HCT116 (cell line): Measurements from ENCODE around the gene TXN. TPM values are rescaled to one million over a fixed set of nuclear protein-coding genes. Genes with fewer than 3 reads are reported as not detected.

Experiments
- ATAC-seq: fragments of 200-7000 bp; cut with Tn5 transposase; 2 replicates; pipeline ENCODE4 v1.9.1; 2020; ENCODE audit warnings: mild to moderate bottlenecking, moderate library complexity
- BruUV-seq: library from RNA; stranded (reverse); fragments of 400-500 nt; replicated peaks from 2 replicates; lab custom pipeline; 2021; lab: Mats Ljungman, UMichigan
- CTCF ChIA-PET: fragments of 300-600 bp; sonication (Branson Sonifier 250); formaldehyde crosslinking; loops from one replicate; lab custom pipeline; 2021; ENCODE audit warnings: antibody characterized with exemption; lab: Charles Lee
- POLR2A ChIA-PET: fragments of 300-600, 350-600 bp; sonication (Branson Sonifier 250); formaldehyde crosslinking; loops from one replicate; lab custom pipeline; 2021; ENCODE audit warnings: antibody characterized with exemption; lab: Charles Lee
- RAD21 ChIA-PET, 2 experiments: fragments of 300-600 bp; sonication (Branson Sonifier 250); formaldehyde crosslinking; loops; one replicate each; lab custom pipeline; 2023; ENCODE audit warnings: low total read pairs in 2 of 2; ENCODE audit not compliant: uncharacterized antibody in 2 of 2, unreplicated experiment in 2 of 2, low non-redundant PET in 1 of 2; lab: Charles Lee
- DNase-seq: peaks from one replicate; pipeline ENCODE4 v3.0.0-alpha.2; 2010; ENCODE audit warnings: low read depth, low spot score
- H2AFZ ChIP-seq: fragments of 200-600 bp; shearing (Covaris generic), sonication (generic); 2 replicates; pipeline ENCODE4 v1.6.1; 2017; ENCODE audit warnings: low read depth, mixed run types, mixed read lengths, antibody characterized with exemption, low read length; ENCODE audit not compliant: poor library complexity, severe bottlenecking
- H3K27ac ChIP-seq: 2 replicates; pipeline ENCODE4 v1.5.1; 2012; ENCODE audit warnings: low read depth, low read length
- H3K27me3 ChIP-seq: fragments of 200-600 bp; sonication (generic); 2 replicates; pipeline ENCODE4 v1.6.1; 2016; ENCODE audit warnings: mixed run types, low read length, mixed read lengths; ENCODE audit not compliant: insufficient read depth
- H3K36me3 ChIP-seq, 2 experiments: fragments of 200-500 bp in 1 of 2; fragments of 200-600 bp in 1 of 2; sonication (Bioruptor generic) in 1 of 2; sonication (generic) in 1 of 2; 2 replicates each; pipeline versions ENCODE4 v1.5.1 to v1.6.1; 2014 to 2016; ENCODE audit warnings: low read length in 2 of 2, inconsistent platforms in 1 of 2, mixed read lengths in 1 of 2, mixed run types in 1 of 2; ENCODE audit not compliant: insufficient read depth in 2 of 2, control insufficient read depth in 1 of 2
- H3K4me1 ChIP-seq, 2 experiments: fragments of 200-600 bp in 1 of 2; sonication (generic) in 1 of 2; 2 replicates each; pipeline versions ENCODE4 v1.5.1 to v1.6.1; 2012 to 2017; ENCODE audit warnings: low read length in 2 of 2, inconsistent platforms in 1 of 2, mild to moderate bottlenecking in 1 of 2, mixed read lengths in 1 of 2, mixed run types in 1 of 2, moderate library complexity in 1 of 2; ENCODE audit not compliant: insufficient read depth in 2 of 2, control insufficient read depth in 1 of 2
- H3K4me2 ChIP-seq: fragments of 200-600 bp; sonication (generic); 2 replicates; pipeline ENCODE4 v1.6.1; 2017; ENCODE audit warnings: mixed run types, low read length, mixed read lengths
- H3K4me3 ChIP-seq, 2 experiments: fragments of 200-600 bp in 1 of 2; sonication (generic) in 1 of 2; replicated peaks in 1 of 2; 2 replicates each; pipeline ENCODE4 v1.5.1; 2011 to 2016; ENCODE audit warnings: low read length in 2 of 2, control low read depth in 1 of 2, low read depth in 1 of 2, mild to moderate bottlenecking in 1 of 2, mixed read lengths in 1 of 2, mixed run types in 1 of 2
- H3K79me2 ChIP-seq: fragments of 200-600 bp; sonication (generic); 2 replicates; pipeline ENCODE4 v1.6.1; 2017; ENCODE audit warnings: mild to moderate bottlenecking, mixed run types, low read length, moderate library complexity, mixed read lengths; ENCODE audit not compliant: insufficient read depth
- H3K9ac ChIP-seq: fragments of 200-600 bp; sonication (generic); 2 replicates; pipeline ENCODE4 v1.6.1; 2016; ENCODE audit warnings: low read length, mixed read lengths
- H3K9me2 ChIP-seq: fragments of 200-600 bp; sonication (generic), shearing (Covaris generic); 2 replicates; pipeline ENCODE4 v1.6.1; 2017; ENCODE audit warnings: mixed run types, mild to moderate bottlenecking, moderate library complexity; ENCODE audit not compliant: insufficient read depth
- H3K9me3 ChIP-seq, 2 experiments: fragments of 200-500 bp in 1 of 2; fragments of 200-600 bp in 1 of 2; sonication (Bioruptor generic) in 1 of 2; sonication (generic) in 1 of 2; 2 replicates each; pipeline ENCODE4 v1.6.1; 2014 to 2017; ENCODE audit warnings: low read length in 2 of 2, mixed read lengths in 2 of 2, inconsistent platforms in 1 of 2, low read depth in 1 of 2, mild to moderate bottlenecking in 1 of 2, mixed run types in 1 of 2, moderate library complexity in 1 of 2; ENCODE audit not compliant: control insufficient read depth in 1 of 2, insufficient read depth in 1 of 2
- H4K20me1 ChIP-seq: fragments of 200-600 bp; sonication (generic), shearing (Covaris generic); 2 replicates; pipeline ENCODE4 v1.6.1; 2017; ENCODE audit warnings: mixed run types, mild to moderate bottlenecking, moderate library complexity; ENCODE audit not compliant: insufficient read depth
- ATF3 ChIP-seq: IDR thresholded peaks from 2 replicates; pipeline ENCODE4 v1.6.1; 2012
- CBX3 ChIP-seq: IDR thresholded peaks from 2 replicates; pipeline ENCODE4 v1.6.1; 2012; ENCODE audit warnings: low read depth
- CEBPB ChIP-seq: IDR thresholded peaks from 2 replicates; pipeline ENCODE4 v1.6.1; 2012; ENCODE audit warnings: low read depth
- ELF1 ChIP-seq: IDR thresholded peaks from 2 replicates; pipeline ENCODE4 v1.6.1; 2012; ENCODE audit warnings: low read depth, borderline replicate concordance
- EZH2 ChIP-seq: fragments of 200-600 bp; sonication (generic); IDR thresholded peaks from 2 replicates; pipeline ENCODE4 v1.6.1; 2017; ENCODE audit warnings: antibody characterized with exemption, mixed run types
- FOSL1 ChIP-seq: IDR thresholded peaks from 2 replicates; pipeline ENCODE4 v1.6.1; 2012; ENCODE audit warnings: low read depth
- JUND ChIP-seq: IDR thresholded peaks from 2 replicates; pipeline ENCODE4 v1.6.1; 2012
- MAX ChIP-seq: IDR thresholded peaks from 2 replicates; pipeline ENCODE4 v1.6.1; 2012
- POLR2A ChIP-seq: IDR thresholded peaks from 2 replicates; pipeline ENCODE4 v1.7.0; 2011; ENCODE audit warnings: borderline replicate concordance; ENCODE audit not compliant: insufficient read depth, insufficient read length; ENCODE audit errors: extremely low read depth
- POLR2AphosphoS5 ChIP-seq: IDR thresholded peaks from 2 replicates; pipeline ENCODE4 v1.6.1; 2011; ENCODE audit warnings: mild to moderate bottlenecking, low read depth, low read length, moderate library complexity
- RAD21 ChIP-seq: IDR thresholded peaks from 2 replicates; pipeline ENCODE4 v1.6.1; 2012; ENCODE audit warnings: low read depth, mild to moderate bottlenecking
- SIN3A ChIP-seq: IDR thresholded peaks from 2 replicates; pipeline ENCODE4 v1.6.1; 2012; ENCODE audit warnings: low read depth
- SRF ChIP-seq: IDR thresholded peaks from 2 replicates; pipeline ENCODE4 v1.6.1; 2012; ENCODE audit warnings: low read depth
- TCF7L2 ChIP-seq: IDR thresholded peaks from 2 replicates; pipeline ENCODE4 v1.7.0; 2011; ENCODE audit warnings: borderline replicate concordance, inconsistent platforms; ENCODE audit not compliant: insufficient read depth, insufficient read length; ENCODE audit errors: extremely low read depth
- YY1 ChIP-seq: IDR thresholded peaks from 2 replicates; pipeline ENCODE4 v1.6.1; 2011; ENCODE audit warnings: low read length, low read depth, moderate library complexity, mild to moderate bottlenecking; ENCODE audit not compliant: insufficient replicate concordance; ENCODE audit errors: extremely low read depth
- ZNF274 ChIP-seq: fragments of 200-500 bp; sonication (Bioruptor generic); IDR thresholded peaks from 2 replicates; pipeline ENCODE4 v1.6.1; 2014; ENCODE audit warnings: mild to moderate bottlenecking, low read depth, low read length, inconsistent platforms
- intact Hi-C: fragments of 100-400 bp; cut with micrococcal nuclease; formaldehyde crosslinking; loops from 2 replicates; pipeline ENCODE4 v1.10.0; 2022
- total RNA-seq: library from RNA; stranded (reverse); gene quantifications from one replicate; pipeline ENCODE4 v1.2.1, GENCODE V29; 2021; ENCODE audit not compliant: unreplicated experiment
- TF ChIP-seq, protein P1 (sequence below), 3 experiments: fragments of 200-600 bp in 1 of 3; sonication (generic) in 1 of 3; IDR thresholded peaks in 2 of 3; conservative IDR thresholded peaks in 1 of 3; 2 replicates each; pipeline ENCODE4 v1.5.1; 2012 to 2017; ENCODE audit warnings: low read depth in 2 of 3, low read length in 2 of 3, antibody characterized with exemption in 1 of 3, borderline replicate concordance in 1 of 3, control low read depth in 1 of 3, mild to moderate bottlenecking in 1 of 3, mixed read lengths in 1 of 3, mixed run types in 1 of 3, moderate library complexity in 1 of 3; ENCODE audit not compliant: insufficient read depth in 1 of 3
- TF ChIP-seq, protein P2 (sequence below): IDR thresholded peaks from 2 replicates; pipeline ENCODE4 v1.6.1; 2011; ENCODE audit warnings: mild to moderate bottlenecking, low read length, moderate library complexity; ENCODE audit not compliant: insufficient replicate concordance; ENCODE audit errors: extremely low read depth
- TF ChIP-seq, protein P3 (sequence below): IDR thresholded peaks from 2 replicates; pipeline ENCODE4 v1.6.1; 2012; ENCODE audit warnings: low read depth

TXN gene
- total RNA-seq, 1 experiment from 2014 or later: 421 TPM

- no peak for ATAC-seq
- H3K27me3 ChIP-seq: no peaks in the 10 kb centered on the region
- ChIA-PET CTCF (no interaction called here), RAD21 (no interaction called here), POLR2A (interaction anchor here (0.8 kb wide), 1 partner anchor 28 kb away, joined by 3 read pairs; the partner anchor contains the start of gene TXN)
- intact Hi-C loops: no loop called here
- H3K9me2 ChIP-seq: no peaks in the 10 kb centered on the region
- H3K9me3 ChIP-seq: no peaks in the 10 kb centered on the region
- H4K20me1 ChIP-seq: no peaks in the 10 kb centered on the region
- H3K4me2 ChIP-seq: peak overlapping the region; percentile 32
- no peak overlapping the region for H3K4me3 ChIP-seq
- H3K36me3 ChIP-seq: no peaks in the 10 kb centered on the region
- H3K9ac ChIP-seq: no peak overlapping the region
- H2AFZ ChIP-seq: peak overlapping the region; percentile 55
- no peaks in the 10 kb centered on the region for H3K79me2 ChIP-seq
- no peak overlapping the region for H3K27ac ChIP-seq
- DNase-seq: no peak
- no peak for TF ChIP-seq RAD21
- TF ChIP-seq EZH2: no peak
- TF ChIP-seq ZNF274: no peak
- TF ChIP-seq, protein P1, sequence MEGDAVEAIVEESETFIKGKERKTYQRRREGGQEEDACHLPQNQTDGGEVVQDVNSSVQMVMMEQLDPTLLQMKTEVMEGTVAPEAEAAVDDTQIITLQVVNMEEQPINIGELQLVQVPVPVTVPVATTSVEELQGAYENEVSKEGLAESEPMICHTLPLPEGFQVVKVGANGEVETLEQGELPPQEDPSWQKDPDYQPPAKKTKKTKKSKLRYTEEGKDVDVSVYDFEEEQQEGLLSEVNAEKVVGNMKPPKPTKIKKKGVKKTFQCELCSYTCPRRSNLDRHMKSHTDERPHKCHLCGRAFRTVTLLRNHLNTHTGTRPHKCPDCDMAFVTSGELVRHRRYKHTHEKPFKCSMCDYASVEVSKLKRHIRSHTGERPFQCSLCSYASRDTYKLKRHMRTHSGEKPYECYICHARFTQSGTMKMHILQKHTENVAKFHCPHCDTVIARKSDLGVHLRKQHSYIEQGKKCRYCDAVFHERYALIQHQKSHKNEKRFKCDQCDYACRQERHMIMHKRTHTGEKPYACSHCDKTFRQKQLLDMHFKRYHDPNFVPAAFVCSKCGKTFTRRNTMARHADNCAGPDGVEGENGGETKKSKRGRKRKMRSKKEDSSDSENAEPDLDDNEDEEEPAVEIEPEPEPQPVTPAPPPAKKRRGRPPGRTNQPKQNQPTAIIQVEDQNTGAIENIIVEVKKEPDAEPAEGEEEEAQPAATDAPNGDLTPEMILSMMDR (IDR thresholded peaks at IDR 0.05 in 2 of 3, conservative IDR thresholded peaks at IDR 0.05 in 1 of 3; ENCODE audit: borderline replicate concordance in 1 of 3, insufficient read depth in 1 of 3, low read depth in 2 of 3, low read length in 2 of 3): no peak
- no peak for TF ChIP-seq JUND
- no peak for TF ChIP-seq SRF
- TF ChIP-seq, protein P2, sequence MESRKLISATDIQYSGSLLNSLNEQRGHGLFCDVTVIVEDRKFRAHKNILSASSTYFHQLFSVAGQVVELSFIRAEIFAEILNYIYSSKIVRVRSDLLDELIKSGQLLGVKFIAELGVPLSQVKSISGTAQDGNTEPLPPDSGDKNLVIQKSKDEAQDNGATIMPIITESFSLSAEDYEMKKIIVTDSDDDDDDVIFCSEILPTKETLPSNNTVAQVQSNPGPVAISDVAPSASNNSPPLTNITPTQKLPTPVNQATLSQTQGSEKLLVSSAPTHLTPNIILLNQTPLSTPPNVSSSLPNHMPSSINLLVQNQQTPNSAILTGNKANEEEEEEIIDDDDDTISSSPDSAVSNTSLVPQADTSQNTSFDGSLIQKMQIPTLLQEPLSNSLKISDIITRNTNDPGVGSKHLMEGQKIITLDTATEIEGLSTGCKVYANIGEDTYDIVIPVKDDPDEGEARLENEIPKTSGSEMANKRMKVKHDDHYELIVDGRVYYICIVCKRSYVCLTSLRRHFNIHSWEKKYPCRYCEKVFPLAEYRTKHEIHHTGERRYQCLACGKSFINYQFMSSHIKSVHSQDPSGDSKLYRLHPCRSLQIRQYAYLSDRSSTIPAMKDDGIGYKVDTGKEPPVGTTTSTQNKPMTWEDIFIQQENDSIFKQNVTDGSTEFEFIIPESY: no peak
- no peak for TF ChIP-seq TCF7L2
- TF ChIP-seq CEBPB: no peak
- no peak for TF ChIP-seq ATF3
- TF ChIP-seq YY1: no peak
- TF ChIP-seq MAX: no peak
- TF ChIP-seq POLR2AphosphoS5: no peak
- TF ChIP-seq CBX3: no peak
- TF ChIP-seq, protein P3, sequence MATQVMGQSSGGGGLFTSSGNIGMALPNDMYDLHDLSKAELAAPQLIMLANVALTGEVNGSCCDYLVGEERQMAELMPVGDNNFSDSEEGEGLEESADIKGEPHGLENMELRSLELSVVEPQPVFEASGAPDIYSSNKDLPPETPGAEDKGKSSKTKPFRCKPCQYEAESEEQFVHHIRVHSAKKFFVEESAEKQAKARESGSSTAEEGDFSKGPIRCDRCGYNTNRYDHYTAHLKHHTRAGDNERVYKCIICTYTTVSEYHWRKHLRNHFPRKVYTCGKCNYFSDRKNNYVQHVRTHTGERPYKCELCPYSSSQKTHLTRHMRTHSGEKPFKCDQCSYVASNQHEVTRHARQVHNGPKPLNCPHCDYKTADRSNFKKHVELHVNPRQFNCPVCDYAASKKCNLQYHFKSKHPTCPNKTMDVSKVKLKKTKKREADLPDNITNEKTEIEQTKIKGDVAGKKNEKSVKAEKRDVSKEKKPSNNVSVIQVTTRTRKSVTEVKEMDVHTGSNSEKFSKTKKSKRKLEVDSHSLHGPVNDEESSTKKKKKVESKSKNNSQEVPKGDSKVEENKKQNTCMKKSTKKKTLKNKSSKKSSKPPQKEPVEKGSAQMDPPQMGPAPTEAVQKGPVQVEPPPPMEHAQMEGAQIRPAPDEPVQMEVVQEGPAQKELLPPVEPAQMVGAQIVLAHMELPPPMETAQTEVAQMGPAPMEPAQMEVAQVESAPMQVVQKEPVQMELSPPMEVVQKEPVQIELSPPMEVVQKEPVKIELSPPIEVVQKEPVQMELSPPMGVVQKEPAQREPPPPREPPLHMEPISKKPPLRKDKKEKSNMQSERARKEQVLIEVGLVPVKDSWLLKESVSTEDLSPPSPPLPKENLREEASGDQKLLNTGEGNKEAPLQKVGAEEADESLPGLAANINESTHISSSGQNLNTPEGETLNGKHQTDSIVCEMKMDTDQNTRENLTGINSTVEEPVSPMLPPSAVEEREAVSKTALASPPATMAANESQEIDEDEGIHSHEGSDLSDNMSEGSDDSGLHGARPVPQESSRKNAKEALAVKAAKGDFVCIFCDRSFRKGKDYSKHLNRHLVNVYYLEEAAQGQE: no peak
- TF ChIP-seq SIN3A: no peak
- TF ChIP-seq FOSL1: no peak
- no peak for TF ChIP-seq ELF1
- TF ChIP-seq POLR2A: no peak
- BruUV-seq: no TSS peak
- peaks cover 18 to 46% of the 10 kb centered on the region in 2 experiments for H3K4me1 ChIP-seq
Observed at GRCh38 chr9:110284211-110284844, 28.0 kb upstream of the TXN start.
